ENCODE results near the gene FGD5.

The FGD5 gene

DNA sequence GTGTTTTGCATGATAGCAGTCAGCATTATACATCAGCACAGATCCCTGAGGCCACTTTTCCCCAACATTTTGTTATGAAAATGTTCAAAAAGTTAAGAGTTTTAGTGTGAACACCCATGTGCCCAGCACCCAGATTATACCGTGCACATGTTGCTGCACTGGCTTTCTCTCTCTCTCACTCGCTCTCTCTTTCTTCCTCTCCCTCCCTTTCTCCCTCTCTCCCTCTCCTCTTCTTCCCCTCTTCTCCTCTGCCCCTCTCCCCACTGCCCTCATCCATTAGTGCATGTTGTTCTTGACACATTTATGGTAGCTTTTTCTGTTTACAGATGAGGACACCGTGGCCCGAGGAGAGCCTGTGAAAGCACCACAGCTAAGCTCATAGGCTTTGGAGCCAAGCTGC is 7.3 kb downstream of the FGD5 start:
- CTCF ChIA-PET, result interaction anchor here (1.4 to 2.1 kb wide), 2 partner anchors 10 to 20 kb away, joined by 3 to 5 read pairs; no protein-coding TSS in a partner anchor
- no peak for DNase-seq (ENCODE audit: extremely low spot score)
- TF ChIP-seq, protein P1, sequence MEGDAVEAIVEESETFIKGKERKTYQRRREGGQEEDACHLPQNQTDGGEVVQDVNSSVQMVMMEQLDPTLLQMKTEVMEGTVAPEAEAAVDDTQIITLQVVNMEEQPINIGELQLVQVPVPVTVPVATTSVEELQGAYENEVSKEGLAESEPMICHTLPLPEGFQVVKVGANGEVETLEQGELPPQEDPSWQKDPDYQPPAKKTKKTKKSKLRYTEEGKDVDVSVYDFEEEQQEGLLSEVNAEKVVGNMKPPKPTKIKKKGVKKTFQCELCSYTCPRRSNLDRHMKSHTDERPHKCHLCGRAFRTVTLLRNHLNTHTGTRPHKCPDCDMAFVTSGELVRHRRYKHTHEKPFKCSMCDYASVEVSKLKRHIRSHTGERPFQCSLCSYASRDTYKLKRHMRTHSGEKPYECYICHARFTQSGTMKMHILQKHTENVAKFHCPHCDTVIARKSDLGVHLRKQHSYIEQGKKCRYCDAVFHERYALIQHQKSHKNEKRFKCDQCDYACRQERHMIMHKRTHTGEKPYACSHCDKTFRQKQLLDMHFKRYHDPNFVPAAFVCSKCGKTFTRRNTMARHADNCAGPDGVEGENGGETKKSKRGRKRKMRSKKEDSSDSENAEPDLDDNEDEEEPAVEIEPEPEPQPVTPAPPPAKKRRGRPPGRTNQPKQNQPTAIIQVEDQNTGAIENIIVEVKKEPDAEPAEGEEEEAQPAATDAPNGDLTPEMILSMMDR (IDR thresholded peaks at IDR 0.05; ENCODE audit: control extremely low read depth, extremely low read depth, low read depth, missing control alignments), result no peak
- POLR2A ChIA-PET, result no interaction called here

- ChIA-PET CTCF (interaction anchor here (1.0 to 2.1 kb wide), 3 partner anchors 11 to 47 kb away, joined by 3 to 5 read pairs (median 4); no protein-coding TSS in a partner anchor), POLR2A (no interaction called here)
- TF ChIP-seq, protein P1 (IDR thresholded peaks at IDR 0.05; ENCODE audit: control extremely low read depth, extremely low read depth, low read depth, missing control alignments), result no peak
- DNase-seq (ENCODE audit: extremely low spot score), result no peak
Measured at GRCh38 chr3:14827776-14828175, 9.0 kb downstream of the FGD5 start.

GRCh38 chr3:14829811-14830210 is 11.0 kb downstream of the FGD5 start:
- ChIA-PET CTCF (interaction anchor here (1.4 kb wide), 1 partner anchor 8 kb away, joined by 4 read pairs; no protein-coding TSS in a partner anchor), POLR2A (no interaction called here)

DNA sequence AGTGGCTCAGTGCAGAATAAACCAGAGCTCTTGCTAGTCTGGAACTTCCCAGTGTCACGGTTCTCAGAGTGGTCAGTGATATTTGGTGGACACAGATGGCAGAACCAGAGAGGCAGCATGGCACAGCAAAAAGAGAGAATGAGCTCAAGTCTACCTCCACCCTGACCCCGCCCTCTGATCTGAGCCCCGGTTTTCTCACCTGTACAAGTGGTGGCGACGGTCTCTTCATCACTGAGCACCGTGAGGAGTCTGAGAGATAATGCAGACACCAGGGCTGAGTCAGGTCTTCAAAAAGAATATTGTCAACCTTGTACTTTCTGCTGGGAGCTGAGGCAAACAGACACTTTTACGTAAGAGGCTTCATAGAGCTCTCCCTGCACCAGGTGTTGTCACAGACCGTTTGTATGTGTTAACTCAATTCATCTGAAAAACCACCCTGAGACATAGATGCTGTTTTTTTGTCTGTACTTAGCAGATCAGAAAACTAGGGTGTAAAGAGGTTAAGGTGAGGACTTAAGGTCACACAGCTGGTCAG is 13.2 kb downstream of the FGD5 start:
- TF ChIP-seq, protein P1 (IDR thresholded peaks at IDR 0.05; ENCODE audit: control extremely low read depth, extremely low read depth, low read depth, missing control alignments), result no peak
- POLR2A ChIA-PET, result no interaction called here
- CTCF ChIA-PET, result interaction anchor here (0.8 to 1.6 kb wide), 5 partner anchors 10 to 94 kb away, joined by 3 to 4 read pairs (median 3); no protein-coding TSS in a partner anchor
- DNase-seq (ENCODE audit: extremely low spot score), result no peak

More at GRCh38 chr3:14829811-14830210, 11.0 kb downstream of the FGD5 start:
- no peak for DNase-seq (ENCODE audit: extremely low spot score)
- TF ChIP-seq, protein P1 (IDR thresholded peaks at IDR 0.05; ENCODE audit: control extremely low read depth, extremely low read depth, low read depth, missing control alignments), result no peak

DNA sequence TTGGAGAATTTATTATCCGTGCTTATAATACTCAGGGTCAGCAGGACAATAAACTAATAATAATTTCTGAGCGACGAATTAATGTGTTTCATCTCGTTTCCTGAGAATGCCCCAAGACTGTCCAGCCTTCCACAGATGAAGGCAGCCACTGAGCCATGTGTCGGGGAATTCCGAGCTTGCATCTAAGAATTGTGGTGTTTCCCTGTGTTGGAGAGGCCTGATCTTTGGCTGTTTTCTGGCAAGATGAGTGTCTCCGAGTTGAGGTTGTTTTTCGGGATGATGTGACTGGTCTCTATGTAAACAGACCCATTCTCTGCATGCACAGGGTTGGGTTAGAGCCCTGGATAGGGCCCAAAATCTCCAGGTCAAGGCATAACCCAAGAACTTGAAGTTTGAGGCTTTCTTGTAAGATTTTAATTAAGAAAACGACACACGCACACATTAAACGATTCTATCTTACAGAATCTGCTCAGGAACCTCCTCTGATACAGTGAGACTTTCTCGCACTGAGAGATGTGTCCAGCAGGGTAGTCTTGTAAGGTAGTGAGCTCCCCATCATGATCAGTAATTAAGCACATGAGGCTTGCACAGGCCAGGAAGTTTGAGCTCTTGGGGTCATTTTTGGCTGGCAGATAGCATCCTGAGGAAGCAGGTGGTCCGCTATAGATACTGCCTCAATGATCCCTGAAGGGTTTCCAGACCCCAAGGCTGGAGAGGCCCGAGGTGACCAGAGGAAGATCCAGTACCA is 14.4 kb downstream of the FGD5 start:
- ChIA-PET POLR2A (no interaction called here), CTCF (interaction anchor here (1.5 kb wide), 1 partner anchor 11 kb away, joined by 3 read pairs; no protein-coding TSS in a partner anchor)
- DNase-seq (ENCODE audit: extremely low spot score), result no peak
- TF ChIP-seq, protein P1 (IDR thresholded peaks at IDR 0.05; ENCODE audit: control extremely low read depth, extremely low read depth, low read depth, missing control alignments), result no peak

GRCh38 chr3:14834121-14834520 is 15.4 kb downstream of the FGD5 start:
- TF ChIP-seq, protein P1 (IDR thresholded peaks at IDR 0.05; ENCODE audit: control extremely low read depth, extremely low read depth, low read depth, missing control alignments), result no peak
- DNase-seq (ENCODE audit: extremely low spot score), result no peak
- POLR2A ChIA-PET, result no interaction called here
- CTCF ChIA-PET, result interaction anchor here (1.5 kb wide), 1 partner anchor 86 kb away, joined by 3 read pairs; no protein-coding TSS in a partner anchor
